B cell (primary cell): ENCODE data around the gene HSD11B1. TPM values are rescaled to one million over a fixed set of nuclear protein-coding genes. Genes with fewer than 3 reads are reported as not detected.

ENCODE experiments used
- ATAC-seq: fragments of 200-7000 bp; cut with Tn5 transposase; one replicate; pipeline ENCODE4 v1.10.0; 2021; ENCODE audit warnings: low read depth, mild to moderate bottlenecking, moderate number of reproducible peaks, moderate library complexity
- CTCF ChIA-PET: fragments of 350-600 bp; sonication (Branson Sonifier 250); formaldehyde crosslinking; loops from one replicate; lab custom pipeline; 2021; ENCODE audit warnings: antibody characterized with exemption, inconsistent platforms; lab: Charles Lee
- POLR2A ChIA-PET: fragments of 350-600 bp; sonication (Branson Sonifier 250); formaldehyde crosslinking; loops from one replicate; lab custom pipeline; 2021; ENCODE audit warnings: antibody characterized with exemption; lab: Charles Lee
- DNase-seq: peaks from one replicate; pipeline ENCODE4 v3.0.0; 2013
- H2AFZ ChIP-seq: 2 replicates; pipeline ENCODE4 v1.6.1; 2012; ENCODE audit warnings: mild to moderate bottlenecking, low read depth, low read length; ENCODE audit not compliant: insufficient read depth, poor library complexity, severe bottlenecking
- H3K27ac ChIP-seq, 2 donors: 1 replicate in 1 of 2; 2 replicates in 1 of 2; pipeline ENCODE4 v1.5.1; 2012 to 2013; ENCODE audit warnings: low read length in 2 of 2, mild to moderate bottlenecking in 2 of 2, moderate library complexity in 1 of 2
- H3K27me3 ChIP-seq, 4 experiments: fragments of 200-600 bp in 1 of 4; sonication (generic) in 1 of 4; replicated peaks in 1 of 4; 1 replicate in 2 of 4; 2 replicates in 2 of 4; pipeline versions ENCODE4 v1.6.1 to v1.7.0; 2013 to 2016; ENCODE audit warnings: low read length in 3 of 4, mild to moderate bottlenecking in 2 of 4, mixed read lengths in 1 of 4, moderate library complexity in 1 of 4; ENCODE audit not compliant: insufficient read depth in 4 of 4, control insufficient read depth in 3 of 4; ENCODE audit errors: control extremely low read depth in 1 of 4
- H3K36me3 ChIP-seq, 2 experiments: replicated peaks in 1 of 2; 1 replicate in 1 of 2; 2 replicates in 1 of 2; pipeline versions ENCODE4 v1.6.1 to v1.7.1; 2013; ENCODE audit warnings: low read length in 1 of 2; ENCODE audit not compliant: insufficient read depth in 2 of 2, control insufficient read depth in 1 of 2; ENCODE audit errors: control extremely low read depth in 1 of 2, extremely low read depth in 1 of 2
- H3K4me1 ChIP-seq, 2 donors: fragments of 200-600 bp in 1 of 2; sonication (generic) in 1 of 2; 1 replicate in 1 of 2; 2 replicates in 1 of 2; pipeline versions ENCODE4 v1.5.1 to v1.6.1; 2013 to 2017; ENCODE audit warnings: low read length in 2 of 2; ENCODE audit not compliant: control insufficient read depth in 2 of 2, insufficient read depth in 2 of 2
- H3K4me2 ChIP-seq: replicated peaks from 2 replicates; pipeline ENCODE3; 2012; ENCODE audit warnings: mild to moderate bottlenecking, low read depth, low read length; ENCODE audit not compliant: poor library complexity, severe bottlenecking
- H3K4me3 ChIP-seq, 5 experiments: fragments of 200-600 bp in 1 of 5; sonication (generic) in 1 of 5; 1 replicate in 3 of 5; 2 replicates in 2 of 5; pipeline versions ENCODE4 v1.5.1 to v1.7.0; 2011 to 2016; ENCODE audit warnings: low read length in 4 of 5, mild to moderate bottlenecking in 4 of 5, low read depth in 2 of 5, control low read depth in 1 of 5, moderate library complexity in 1 of 5; ENCODE audit not compliant: insufficient read depth in 1 of 5; ENCODE audit errors: control extremely low read depth in 1 of 5, extremely low read depth in 1 of 5
- H3K79me2 ChIP-seq: fragments of 200-600 bp; sonication (generic); one replicate; pipeline ENCODE4 v1.6.0; 2016; ENCODE audit warnings: low read length; ENCODE audit not compliant: control insufficient read depth, insufficient read depth
- H3K9ac ChIP-seq: fragments of 200-600 bp; sonication (generic); 2 replicates; pipeline ENCODE4 v1.6.1; 2017; ENCODE audit warnings: mild to moderate bottlenecking, low read length, moderate library complexity
- H3K9me3 ChIP-seq, 3 donors: one replicate each; pipeline versions ENCODE4 v1.6.1 to v1.7.1; 2013; ENCODE audit warnings: low read length in 2 of 3; ENCODE audit not compliant: control insufficient read depth in 2 of 3, insufficient read depth in 1 of 3; ENCODE audit errors: control extremely low read depth in 1 of 3
- H4K20me1 ChIP-seq: 2 replicates; pipeline ENCODE4 v1.6.0; 2012; ENCODE audit warnings: mild to moderate bottlenecking, low read length; ENCODE audit not compliant: insufficient read depth, control insufficient read depth, poor library complexity, severe bottlenecking
- H3K27ac Mint-ChIP-seq: one replicate; pipeline ENCODE4 v1.8.0; 2021; ENCODE audit warnings: mixed read lengths
- H3K27me3 Mint-ChIP-seq: one replicate; pipeline ENCODE4 v1.8.0; 2021; ENCODE audit warnings: mixed read lengths
- H3K4me1 Mint-ChIP-seq: one replicate; pipeline ENCODE4 v1.8.0; 2021; ENCODE audit warnings: mixed read lengths
- H3K4me3 Mint-ChIP-seq: one replicate; pipeline ENCODE4 v1.8.0; 2021; ENCODE audit warnings: mixed read lengths
- H3K9me3 Mint-ChIP-seq: one replicate; pipeline ENCODE4 v1.8.0; 2022; ENCODE audit warnings: mixed read lengths; ENCODE audit not compliant: insufficient read depth
- CTCF ChIP-seq: fragments of 200-600 bp; IDR thresholded peaks from one replicate; pipeline ENCODE4 v1.8.0; 2022; ENCODE audit warnings: antibody characterized with exemption, mild to moderate bottlenecking
- EZH2 ChIP-seq: IDR thresholded peaks from 2 replicates; pipeline ENCODE4 v1.6.1; 2012; ENCODE audit warnings: borderline replicate concordance, low read depth, mild to moderate bottlenecking, moderate library complexity, low read length; ENCODE audit not compliant: insufficient read depth, poor library complexity, severe bottlenecking
- WGBS: methylation state at CpG from one replicate; pipeline ENCODE4 v1.1.5; 2013; ENCODE audit warnings: missing lambda C conversion rate; ENCODE audit not compliant: insufficient coverage; 5-methylcytosine and 5-hydroxymethylcytosine counted together
- intact Hi-C: fragments of 100-400 bp; cut with micrococcal nuclease; formaldehyde crosslinking; loops from one replicate; pipeline ENCODE4 v1.10.0; 2022
- polyA plus RNA-seq: library from polyadenylated mRNA; depleted of rRNA; stranded (reverse); fragments of >200 nt; gene quantifications from 2 replicates; pipeline ENCODE4 v1.2.3, GENCODE V29; 2012
- total RNA-seq, 2 donors: library from RNA; stranded (reverse); fragments of 120-200 nt in 1 of 2; gene quantifications; 1 replicate in 1 of 2; 2 replicates in 1 of 2; pipeline versions ENCODE4 v1.2.3 to v1.2.4, GENCODE V29; 2013 to 2022

Gene HSD11B1
- total and polyA plus RNA-seq, 2 donors (not counting 1 experiment from before 2014, with no cell fraction given), result not detected

- peaks cover 10% of the 10 kb centered on the region for H3K4me1 Mint-ChIP-seq
- Histone ChIP-seq H3K4me2 (no peak overlapping the region), H3K27ac (no peak overlapping the region), H3K4me1 (peaks cover 6 to 10% of the 10 kb centered on the region in 2 donors), H3K4me3 (no peak overlapping the region), H3K36me3 (no peaks in the 10 kb centered on the region), H3K9ac (no peak overlapping the region), H2AFZ (no peak overlapping the region), H3K27me3 (peaks cover 0 to 2% (median 0%) of the 10 kb centered on the region in 4 experiments), H4K20me1 (no peaks in the 10 kb centered on the region), H3K79me2 (no peaks in the 10 kb centered on the region), H3K9me3 (no peaks in the 10 kb centered on the region)
- intact Hi-C loops, result no loop called here
- CTCF ChIA-PET, result no interaction called here
- DNase-seq (no peak), ATAC-seq (no peak)
- no peaks in the 10 kb centered on the region for H3K9me3 Mint-ChIP-seq
- TF ChIP-seq CTCF (no peak), EZH2 (no peak)
- H3K27me3 Mint-ChIP-seq, result peaks cover 11% of the 10 kb centered on the region
- H3K27ac Mint-ChIP-seq, result no peak overlapping the region
- no CpG with 5 or more reads among the region's 1 CpG for WGBS
- POLR2A ChIA-PET, result no interaction called here
- H3K4me3 Mint-ChIP-seq, result no peak overlapping the region
These were observed 2.7 kb downstream of the HSD11B1 start for GRCh38 chr1:209707308-209707707.

- Mint-ChIP-seq H3K9me3 (no peaks in the 10 kb centered on the region), H3K27me3 (peaks cover 11% of the 10 kb centered on the region), H3K4me1 (peaks cover 10% of the 10 kb centered on the region), H3K27ac (no peak overlapping the region), H3K4me3 (no peak overlapping the region)
- Histone ChIP-seq H3K27ac (no peak overlapping the region), H3K9me3 (no peaks in the 10 kb centered on the region), H3K4me1 (peaks cover 6 to 9% of the 10 kb centered on the region in 2 donors), H3K4me2 (no peak overlapping the region), H3K79me2 (no peaks in the 10 kb centered on the region), H2AFZ (no peak overlapping the region), H3K4me3 (no peak overlapping the region), H3K9ac (no peak overlapping the region), H3K36me3 (no peaks in the 10 kb centered on the region), H4K20me1 (no peaks in the 10 kb centered on the region), H3K27me3 (peaks cover 0 to 2% (median 0%) of the 10 kb centered on the region in 4 experiments)
- no peak for TF ChIP-seq CTCF
- no peak for TF ChIP-seq EZH2
- no peak for ATAC-seq
- CTCF ChIA-PET, result no interaction called here
- POLR2A ChIA-PET, result no interaction called here
- intact Hi-C loops, result no loop called here
- no CpG with 5 or more reads among the region's 4 CpGs for WGBS
- no peak for DNase-seq
These were observed 3.7 kb downstream of the HSD11B1 start for GRCh38 chr1:209708297-209708696.
